DND-41 (cell line): ENCODE data around the gene CDC37.

Experiments
- CTCF ChIP-seq: IDR thresholded peaks from 2 replicates; pipeline ENCODE4 v1.5.1; 2012; ENCODE audit warnings: borderline replicate concordance, low read length, moderate library complexity, mild to moderate bottlenecking; ENCODE audit not compliant: poor library complexity, severe bottlenecking; ENCODE audit errors: extremely low read depth
- EZH2 ChIP-seq: IDR thresholded peaks from 3 replicates; pipeline ENCODE4 v1.6.1; 2012; ENCODE audit warnings: borderline replicate concordance, low read depth, mild to moderate bottlenecking, moderate library complexity, low read length, inconsistent platforms; ENCODE audit not compliant: severe bottlenecking

- TF ChIP-seq CTCF (no peak), EZH2 (no peak)
These were observed 7.9 kb downstream of the CDC37 start for GRCh38 chr19:10395436-10395835.
